GM21737 (cell line): ENCODE results near the gene DSE.

Experiments used
- ATAC-seq: cut with Tn5 transposase; IDR thresholded peaks from one replicate; pipeline ENCODE4 v1.9.1; 2021; ENCODE audit warnings: mild to moderate bottlenecking, moderate library complexity; ENCODE audit not compliant: unreplicated experiment

DSE gene

DNA sequence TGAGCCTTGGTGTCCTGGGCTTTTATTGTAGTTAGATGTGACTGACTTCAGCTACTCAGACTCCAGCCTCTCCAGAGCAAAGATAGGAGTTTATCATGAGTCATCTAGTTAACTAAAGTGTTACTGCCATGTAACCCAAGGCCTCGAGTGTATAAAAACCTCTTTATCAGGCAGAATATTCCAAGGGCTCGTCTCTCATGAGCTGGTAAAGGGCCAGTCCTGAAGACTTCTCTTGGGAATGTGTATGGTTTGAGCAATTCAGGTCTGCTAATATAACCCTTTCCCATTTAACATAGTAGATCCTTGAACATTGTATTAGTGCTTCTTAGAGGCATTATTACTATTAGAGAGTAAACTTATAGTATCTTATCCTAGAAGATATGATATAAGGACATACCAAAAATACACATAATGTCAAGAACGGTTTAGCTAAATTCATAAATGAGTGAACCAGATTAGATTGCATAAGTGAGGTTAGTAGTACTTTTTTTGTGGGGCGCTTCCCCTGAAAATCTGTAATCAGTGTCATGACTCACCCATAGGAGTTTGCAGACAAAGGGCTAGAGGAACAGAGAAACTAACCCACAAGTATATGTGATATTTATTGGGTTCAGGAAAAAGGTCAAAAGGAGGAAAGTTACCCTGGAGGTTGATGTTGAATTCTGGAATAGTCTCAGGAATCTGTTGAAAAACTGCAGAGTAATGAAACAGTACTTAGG lies 16.0 kb downstream of the DSE start:
- no peak for ATAC-seq

DNA sequence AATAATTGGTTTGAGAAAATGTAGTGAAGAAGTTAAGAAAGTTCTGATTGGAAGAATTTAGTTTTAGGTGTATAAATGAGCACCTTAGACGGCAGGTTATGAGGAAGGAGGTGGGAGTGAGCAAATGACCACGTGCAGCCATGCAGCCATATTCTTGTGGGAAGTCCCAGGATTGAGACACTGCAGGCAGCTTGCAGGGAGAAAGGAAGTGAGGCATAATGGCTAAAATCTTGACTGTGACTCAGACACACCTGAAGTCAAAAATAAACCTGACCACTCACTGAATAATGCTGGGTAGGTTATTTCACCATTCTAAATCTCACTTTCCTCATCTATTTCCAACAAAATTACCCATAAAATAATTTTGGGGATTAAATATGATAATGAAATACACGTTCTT lies 16.6 kb downstream of the DSE start:
- ATAC-seq, result peak; percentile 62

DNA sequence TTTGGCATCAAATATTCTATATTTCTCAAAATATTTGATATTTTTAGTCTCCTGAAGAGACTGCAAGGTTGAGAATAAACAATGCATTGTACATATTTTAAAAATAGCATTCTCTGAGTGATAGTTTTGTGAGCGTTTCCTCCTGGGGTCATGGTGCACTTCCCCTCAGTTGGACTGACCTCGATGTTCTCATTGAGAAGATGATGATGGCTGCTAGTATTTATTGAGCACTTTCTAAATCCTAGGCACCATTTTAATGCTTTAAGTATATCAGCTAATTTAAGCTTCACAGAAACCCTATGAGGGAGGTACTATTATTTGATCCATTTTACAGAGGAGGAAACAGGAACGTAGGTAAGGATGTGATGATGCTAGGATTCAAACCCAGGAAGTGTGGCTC lies 18.2 kb downstream of the DSE start:
- ATAC-seq, result no peak

DNA sequence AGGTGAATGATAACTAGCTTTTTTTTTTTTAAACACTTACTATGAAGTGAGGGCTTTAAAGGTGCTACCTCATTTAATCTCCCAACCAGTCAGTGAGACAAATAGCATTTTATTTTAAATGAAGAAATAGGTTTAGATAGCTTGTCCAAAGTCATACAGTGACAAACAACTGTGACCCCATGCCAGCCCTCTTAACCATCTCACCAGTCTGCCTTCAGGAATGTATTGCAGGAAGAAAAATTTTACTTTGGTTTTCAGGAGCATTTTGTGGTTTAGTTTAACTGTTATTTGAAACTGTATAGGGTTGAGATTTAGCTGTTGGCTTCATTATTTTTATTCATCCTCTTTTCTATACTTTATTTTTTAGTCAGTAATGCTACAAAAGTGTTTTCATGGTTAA lies 18.6 kb downstream of the DSE start:
- ATAC-seq, result no peak

DNA sequence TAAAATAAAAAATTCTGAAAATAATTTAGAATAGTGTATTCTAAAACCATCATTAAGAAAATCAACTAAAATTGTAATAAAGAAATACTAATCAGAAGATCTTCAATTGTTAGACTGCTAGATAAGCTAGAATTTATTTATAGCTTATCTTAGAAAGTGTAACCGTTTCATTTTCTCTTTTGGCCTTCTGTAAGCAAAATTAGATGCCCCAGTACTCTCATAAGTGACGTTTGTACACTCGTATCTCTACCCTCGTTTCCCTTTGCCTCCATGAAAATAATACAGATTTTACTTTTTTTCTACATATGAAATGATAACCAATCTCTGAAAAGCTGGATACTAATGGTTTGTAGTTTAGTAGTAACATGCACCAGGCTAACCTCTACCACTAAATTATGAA lies 19.8 kb downstream of the DSE start:
- ATAC-seq, result peak; percentile 46

DNA sequence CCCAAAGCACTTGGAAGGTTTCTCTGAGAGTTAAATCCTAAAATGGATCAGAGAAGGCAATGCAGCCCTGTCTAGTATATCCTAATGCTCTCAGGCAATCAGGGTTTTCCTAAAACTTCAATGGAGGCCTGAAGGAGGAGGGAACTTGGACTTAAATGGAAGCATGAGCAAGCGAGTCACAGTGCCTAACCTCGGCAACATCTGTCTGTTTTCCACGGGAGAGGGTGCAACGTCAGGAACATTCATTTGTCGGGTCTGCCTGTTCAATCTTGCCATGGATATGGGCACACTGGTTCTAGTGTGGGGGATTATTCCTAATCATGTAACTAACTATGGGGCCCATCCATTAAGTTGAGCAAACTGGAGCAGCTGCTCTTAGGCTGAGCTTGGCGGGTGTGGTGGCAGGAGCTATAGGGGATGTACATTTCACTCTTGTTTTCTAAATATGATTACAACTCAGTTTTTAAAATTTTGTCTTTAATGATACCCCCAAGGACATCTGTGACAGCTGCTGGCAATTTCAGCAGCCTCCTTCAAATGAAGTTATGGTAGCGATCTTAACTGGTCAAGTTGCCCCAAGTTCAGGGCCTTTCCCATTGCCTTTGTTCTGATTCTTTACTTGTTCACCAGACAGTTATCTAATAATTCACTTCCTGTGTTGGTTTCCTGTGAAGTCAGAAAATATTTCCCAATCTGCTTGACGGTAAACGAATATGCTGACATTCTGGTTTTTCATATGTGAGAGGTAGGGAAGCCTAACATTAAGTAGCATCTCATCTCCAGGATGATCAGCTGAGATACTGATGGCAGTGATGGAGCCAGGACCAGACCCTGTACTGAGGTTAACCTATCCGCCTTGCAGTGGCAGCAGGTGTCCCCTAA lies 21.6 kb downstream of the DSE start:
- ATAC-seq, result no peak

DNA sequence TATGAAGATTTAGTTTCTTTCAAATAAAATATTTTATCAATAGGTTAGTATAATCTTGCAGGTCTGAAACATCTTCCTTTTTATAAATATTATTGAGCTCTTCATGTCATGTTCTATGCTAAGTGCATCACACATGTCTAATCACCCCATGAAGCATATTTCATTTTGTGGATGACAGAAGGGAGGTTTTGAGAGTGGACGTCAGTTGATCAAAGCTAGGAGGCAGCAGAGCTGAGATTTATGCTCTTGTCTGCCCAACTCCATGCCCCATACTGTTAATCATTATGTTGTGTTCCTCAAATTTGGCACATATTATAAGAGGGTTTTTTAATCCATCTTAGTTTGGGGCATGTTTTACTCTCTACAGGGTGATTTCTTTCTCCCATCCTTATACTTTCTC lies 22.7 kb downstream of the DSE start:
- peak; percentile 34 for ATAC-seq

DNA sequence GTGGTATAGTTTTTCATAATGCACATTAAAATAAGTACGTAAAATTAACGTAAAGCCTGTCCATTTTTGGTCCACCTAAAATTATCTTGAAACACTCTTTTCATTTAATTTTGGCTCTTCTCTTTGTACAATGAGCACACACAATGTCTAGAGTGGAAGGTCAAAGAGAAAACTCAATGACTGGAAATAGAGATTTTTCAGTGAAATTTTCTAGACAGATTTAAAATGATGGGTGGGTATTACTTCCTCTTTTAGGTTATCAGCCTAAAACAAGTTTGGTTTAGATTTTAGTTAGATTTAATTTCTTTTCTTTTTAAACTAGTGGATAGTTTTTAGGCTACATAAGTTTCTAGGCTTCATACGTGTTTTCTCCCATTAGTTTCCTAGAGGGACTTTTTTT lies 24.9 kb downstream of the DSE start:
- no peak for ATAC-seq

DNA sequence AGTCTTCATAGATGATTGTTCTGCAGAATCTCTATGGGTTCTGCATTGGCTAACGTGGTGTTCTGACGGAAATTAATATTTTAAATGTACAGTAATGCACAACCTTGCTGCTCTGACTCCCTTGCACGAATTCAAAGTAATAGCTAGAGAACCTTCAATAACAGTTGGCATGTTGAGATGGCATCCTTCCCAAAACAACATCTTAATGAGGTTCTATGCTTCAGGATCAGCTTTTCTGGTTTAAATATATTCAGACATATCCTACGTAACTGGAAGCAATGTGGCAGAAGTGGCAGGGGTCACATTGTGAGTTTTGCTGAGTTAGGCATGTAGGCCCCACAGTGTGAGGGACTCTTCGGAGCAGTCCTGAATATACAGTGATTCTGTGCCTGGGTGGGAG lies 25.7 kb downstream of the DSE start:
- no peak for ATAC-seq

DNA sequence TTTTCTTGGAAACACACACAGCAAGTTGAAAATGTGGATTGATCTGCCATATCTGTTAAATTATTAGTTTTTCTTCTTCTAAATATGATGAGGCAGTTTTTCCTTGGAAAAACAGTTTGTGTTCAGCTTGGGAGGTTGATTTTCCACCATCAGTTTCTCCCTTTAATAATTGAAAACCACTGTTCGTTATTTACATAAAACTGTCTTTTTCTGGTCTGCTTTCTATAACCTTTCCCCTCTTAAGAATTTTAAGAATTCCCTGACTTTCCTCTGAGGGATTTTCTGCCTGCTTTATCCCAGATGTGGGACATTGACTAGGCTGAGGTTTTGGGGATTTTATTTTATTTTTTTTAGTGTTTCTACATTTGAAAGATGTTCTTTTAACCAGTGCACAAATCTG lies 27.2 kb downstream of the DSE start:
- no peak for ATAC-seq

DNA sequence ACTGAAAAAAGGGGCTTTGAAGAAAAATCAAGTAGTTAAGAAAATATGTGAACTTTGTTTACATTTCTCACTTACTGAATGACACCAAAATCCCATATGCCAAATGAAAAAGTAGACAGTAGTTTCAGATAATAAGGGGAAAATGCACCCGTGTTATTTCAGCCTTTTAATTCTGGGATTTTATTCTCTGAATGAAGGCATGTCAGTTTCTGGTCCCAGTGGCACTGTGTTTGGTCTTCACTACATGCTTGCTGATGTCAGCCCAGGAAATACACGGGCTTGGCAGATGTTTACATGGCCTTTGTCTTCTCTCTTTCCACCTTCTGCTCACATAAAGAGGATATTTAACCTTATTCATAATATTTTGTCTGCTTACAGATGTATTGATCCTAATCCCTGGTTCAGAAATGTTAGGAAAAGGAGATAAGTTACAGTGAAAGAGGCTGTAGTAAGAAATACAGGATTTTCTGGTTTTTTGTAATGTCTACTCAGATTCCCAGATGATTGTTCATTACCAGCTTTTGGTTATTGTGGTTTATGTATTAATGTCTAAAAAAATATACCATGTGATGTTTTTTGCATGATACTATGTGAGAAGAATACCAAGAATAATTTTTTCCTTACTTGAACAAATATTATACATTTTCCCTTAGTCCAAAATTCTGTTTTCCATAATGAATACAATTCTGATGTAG lies 27.7 kb downstream of the DSE start:
- no peak for ATAC-seq

DNA sequence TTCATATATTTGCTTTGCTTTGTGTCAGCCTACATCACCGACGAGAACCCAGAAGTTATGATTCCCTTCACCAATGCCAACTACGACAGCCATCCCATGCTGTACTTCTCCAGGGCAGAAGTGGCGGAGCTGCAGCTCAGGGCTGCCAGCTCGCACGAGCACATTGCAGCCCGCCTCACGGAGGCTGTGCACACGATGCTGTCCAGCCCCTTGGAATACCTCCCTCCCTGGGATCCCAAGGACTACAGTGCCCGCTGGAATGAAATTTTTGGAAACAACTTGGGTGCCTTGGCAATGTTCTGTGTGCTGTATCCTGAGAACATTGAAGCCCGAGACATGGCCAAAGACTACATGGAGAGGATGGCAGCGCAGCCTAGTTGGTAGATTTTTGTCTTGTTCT lies 28.5 kb downstream of the DSE start:
- ATAC-seq, result no peak

DNA sequence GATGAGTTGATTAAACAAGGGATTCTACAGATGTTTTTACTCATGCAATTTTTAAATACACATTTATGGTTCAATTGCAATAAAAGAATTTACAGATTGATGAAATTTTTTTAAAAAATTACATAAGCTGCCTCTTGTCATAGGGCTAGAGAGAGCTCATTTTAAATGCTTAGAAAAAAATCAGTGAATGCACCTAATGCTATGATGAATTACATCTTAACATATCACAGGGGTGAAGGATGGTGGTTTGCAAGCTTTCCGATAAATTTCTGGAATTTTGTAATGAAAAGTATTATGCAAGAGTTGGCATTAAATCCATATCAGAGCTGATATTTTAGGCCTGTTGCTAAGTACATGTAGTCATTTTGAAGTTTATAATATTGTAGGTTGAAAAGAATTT lies 29.6 kb downstream of the DSE start:
- ATAC-seq, result no peak

DNA sequence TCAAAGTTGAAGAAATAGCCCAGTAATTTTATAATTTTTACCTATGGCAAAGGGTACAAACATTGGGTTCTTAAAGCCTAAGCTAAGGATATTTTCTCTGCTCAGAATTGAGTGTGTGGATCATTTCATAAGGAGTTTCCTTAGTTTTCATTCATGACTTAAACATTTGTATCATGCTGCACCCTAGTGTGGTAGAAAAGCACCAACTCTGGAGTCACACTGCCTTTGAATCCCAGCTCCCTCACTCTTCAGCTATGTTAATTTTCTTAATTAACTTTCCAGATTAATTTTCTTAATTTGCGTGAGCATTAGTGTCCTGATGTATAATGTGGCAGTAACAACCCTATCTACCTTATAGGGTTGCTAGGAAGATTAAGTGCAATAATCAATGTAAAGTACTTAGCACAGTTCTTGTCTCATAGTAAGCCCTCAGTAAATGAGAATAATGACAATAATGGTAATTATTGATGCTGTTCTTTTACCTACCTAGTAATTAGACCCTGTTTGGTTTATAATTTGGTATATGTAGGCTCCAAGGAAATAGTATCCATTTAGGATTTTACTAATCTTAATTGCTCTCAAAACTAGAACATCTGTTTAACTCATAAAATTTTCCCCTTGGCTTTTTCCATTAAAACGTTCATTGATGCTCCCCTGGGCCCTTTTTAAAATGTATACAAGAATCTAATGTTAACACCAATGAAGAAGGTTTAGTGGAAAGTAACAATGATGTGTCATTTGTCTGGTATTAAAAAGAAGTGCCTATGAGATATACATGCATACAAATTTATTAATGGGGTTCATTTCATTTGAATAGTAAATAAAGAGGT lies 31.6 kb downstream of the DSE start:
- no peak for ATAC-seq

DNA sequence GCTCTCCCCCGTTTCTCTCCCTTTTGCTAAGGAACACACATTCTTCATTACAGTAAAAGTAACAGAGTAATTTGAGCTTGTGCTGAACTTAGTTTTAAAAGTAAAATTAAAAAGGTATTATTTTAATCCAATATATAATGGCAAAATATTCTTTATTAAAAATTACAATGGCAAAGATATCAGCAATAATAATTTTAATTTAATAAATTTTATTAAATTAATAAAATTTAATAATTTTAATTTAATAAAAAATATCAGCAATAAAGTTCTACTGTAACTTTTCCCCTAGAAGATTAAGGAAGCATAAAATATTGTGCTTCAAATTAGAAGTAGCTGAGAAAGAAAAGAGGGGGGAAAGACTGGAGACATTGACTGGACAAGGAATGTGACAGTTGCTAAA lies 32.5 kb downstream of the DSE start:
- ATAC-seq, result no peak

DNA sequence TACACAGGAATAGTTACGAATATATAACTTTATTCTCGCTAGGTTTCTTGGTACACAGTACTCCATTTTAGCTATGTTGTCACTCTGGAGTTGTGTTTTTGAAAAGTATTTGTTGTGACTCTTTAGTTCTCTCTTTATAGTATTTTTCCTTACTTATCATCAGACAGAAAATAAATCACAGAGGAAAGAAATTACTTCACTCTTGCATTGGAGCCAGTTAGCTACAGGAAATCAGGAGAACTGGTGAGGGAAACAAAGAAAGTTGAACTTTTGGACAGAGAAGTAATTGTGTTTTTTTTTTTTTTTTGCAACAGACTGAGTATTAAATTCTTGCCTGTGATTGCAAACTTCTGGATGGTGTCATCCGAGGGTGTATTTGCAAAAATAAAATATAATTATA lies 33.9 kb downstream of the DSE start:
- no peak for ATAC-seq

DNA sequence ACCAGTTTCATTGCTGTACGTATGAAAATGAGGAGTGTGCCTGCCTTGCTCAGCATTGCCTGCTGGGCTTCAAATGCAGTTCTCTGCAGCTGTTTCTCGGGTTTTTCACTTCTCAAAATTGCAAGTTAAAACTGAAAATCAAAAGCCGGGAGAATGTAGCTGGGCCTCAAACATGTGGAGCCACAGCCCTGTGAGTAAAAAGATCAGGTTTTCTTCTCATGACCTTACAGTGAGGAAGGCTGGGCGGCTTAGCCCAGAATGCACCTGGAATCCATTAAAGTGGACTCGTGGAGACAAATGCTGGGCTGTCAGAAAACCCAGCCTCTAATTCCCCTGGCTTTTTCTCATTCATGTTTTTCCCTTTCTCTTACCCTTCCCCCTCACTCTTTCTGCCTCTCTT lies 34.4 kb downstream of the DSE start:
- ATAC-seq, result peak; percentile 60

DNA sequence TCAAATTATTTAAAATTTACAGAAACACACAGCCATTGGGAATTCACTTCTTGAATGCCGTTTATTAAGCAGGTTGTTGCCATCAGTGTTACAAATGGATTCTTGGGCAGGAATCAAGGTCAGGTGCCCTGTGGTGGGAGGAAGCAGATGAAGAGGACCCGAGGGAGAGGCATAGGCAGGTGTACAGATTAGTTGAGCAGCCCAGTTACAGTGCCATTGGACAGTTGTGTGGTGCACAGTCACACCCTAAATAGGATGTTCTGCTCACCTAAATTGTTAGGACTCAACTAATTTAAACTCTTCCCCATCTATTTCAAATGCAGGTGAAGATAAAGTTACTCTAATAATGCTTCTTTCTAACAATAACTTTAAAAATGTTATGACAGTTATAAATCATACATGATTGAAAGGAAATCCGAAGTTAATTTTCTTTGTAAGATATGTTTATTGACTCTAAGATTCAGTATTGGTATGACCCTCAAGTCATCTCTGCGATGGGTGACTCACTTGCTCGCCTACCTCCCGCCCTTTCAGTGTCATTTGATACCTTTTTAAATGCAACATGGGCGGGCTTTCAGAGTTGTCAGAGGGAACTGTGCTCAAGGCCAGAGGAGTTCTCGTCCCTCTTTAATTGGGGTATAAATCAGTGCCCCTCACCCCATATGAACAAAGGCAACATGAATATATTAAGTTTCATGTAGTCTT lies 35.1 kb downstream of the DSE start:
- no peak for ATAC-seq

DNA sequence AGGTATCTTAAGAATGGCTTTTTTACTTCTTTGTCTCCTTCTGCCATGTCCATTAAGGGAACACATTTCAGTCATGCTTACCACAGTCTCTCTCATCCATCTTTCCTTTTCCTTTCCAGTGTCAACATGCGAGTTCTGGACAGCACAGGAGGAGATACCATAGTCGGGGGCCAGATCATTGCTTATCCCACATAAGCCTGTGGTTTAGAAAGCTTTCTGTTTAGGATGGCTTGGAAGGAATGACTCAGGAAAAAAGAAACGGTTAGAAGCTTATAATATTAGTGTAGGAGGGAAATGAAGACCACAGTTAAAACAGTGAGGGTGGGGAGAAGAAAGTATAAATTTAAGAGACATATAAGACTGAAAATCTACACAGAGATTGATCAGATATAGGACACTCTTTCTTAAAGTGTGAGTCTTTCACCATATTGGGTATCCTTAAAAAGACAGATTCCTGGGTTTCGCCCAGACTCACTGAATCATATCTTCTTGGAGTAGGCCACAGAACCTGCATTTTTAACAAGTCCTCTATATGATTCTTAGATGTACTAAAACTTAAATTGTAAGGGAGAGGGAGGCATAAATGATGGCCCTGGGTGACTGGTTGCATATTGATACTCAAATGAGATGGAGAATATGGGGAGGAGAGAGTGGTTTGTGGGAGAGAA lies 36.1 kb downstream of the DSE start:
- ATAC-seq, result no peak

DNA sequence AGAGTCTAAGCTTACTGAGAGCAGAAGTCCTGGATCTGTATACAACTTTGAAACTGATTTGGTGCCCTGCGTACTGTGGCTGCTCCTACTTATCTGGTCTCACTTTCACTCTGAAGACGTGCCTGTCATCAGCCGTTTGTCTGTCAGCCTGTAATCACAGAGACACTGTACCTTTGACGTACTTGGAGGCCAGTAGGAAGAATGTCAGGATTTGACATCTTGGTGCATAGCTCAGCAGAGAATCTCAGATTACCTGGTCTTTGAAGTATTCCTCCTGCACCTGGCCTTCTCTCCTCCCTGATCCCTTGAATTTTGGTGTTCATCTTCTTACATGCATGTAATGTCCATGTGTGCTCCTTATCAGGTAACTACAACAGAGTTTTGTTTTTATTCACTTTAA lies 37.7 kb downstream of the DSE start:
- no peak for ATAC-seq
